GM19240 (cell line): ENCODE results near the gene ARL13A.
"Not testable (repeated sequence)": the region's sequence is repeated elsewhere in the genome, so short reads cannot be mapped to it uniquely, and the experiment has no call there.

Experiments
- DNase-seq: peaks from one replicate; pipeline ENCODE4 v3.0.0; 2011; ENCODE audit warnings: low spot score; ENCODE audit not compliant: insufficient read length

Gene ARL13A

GRCh38 chrX:100990139-100990538, 20.6 kb downstream of the ARL13A start:
- DNase-seq = no peak

- DNase-seq = no peak
These were observed 25.1 kb downstream of the ARL13A start for GRCh38 chrX:100994352-100995281.

- DNase-seq = no peak
These were observed 26.0 kb downstream of the ARL13A start for GRCh38 chrX:100995469-100995868.

DNA sequence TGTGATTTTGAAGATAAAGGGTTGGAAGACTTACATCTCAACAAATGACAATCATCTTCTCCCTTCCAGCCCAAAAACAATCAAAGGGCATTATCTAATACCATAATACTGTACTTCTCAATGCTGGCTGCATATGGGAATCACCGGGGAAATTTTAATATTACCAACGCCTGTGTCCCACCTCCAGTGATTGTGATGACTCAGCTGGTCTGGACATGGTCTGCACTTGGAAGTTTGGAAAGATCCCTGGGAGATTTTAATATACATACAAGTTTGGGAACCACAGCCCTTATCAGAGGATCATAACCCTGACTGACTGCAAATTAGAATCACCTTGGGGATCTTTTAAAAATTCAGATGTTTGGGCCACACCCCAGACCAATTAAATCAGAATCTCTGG, 29.9 kb downstream of the ARL13A start:
- no peak for DNase-seq

DNA sequence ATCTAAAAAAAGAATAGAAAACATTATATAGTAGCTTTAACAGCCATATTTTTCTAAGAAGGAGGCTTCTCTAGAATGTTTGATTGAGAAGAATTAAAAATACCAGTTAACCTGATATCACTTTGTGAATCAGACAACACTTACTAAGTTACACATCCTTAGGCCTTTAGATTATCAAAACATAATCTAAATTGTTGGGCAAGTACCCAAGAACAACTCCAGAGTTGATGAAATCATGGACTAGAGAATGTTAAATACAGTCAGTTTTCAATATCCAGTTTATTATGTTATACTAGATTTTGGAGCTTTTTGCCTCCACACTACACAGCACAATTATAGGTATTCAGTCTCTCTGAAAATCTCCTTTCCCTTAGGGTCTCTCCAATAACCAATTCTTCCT, 39.6 kb downstream of the ARL13A start:
- DNase-seq = no peak

- not testable (repeated sequence) for DNase-seq
These were observed 42.5 kb downstream of the ARL13A start for GRCh38 chrX:101012031-101012430.

DNA sequence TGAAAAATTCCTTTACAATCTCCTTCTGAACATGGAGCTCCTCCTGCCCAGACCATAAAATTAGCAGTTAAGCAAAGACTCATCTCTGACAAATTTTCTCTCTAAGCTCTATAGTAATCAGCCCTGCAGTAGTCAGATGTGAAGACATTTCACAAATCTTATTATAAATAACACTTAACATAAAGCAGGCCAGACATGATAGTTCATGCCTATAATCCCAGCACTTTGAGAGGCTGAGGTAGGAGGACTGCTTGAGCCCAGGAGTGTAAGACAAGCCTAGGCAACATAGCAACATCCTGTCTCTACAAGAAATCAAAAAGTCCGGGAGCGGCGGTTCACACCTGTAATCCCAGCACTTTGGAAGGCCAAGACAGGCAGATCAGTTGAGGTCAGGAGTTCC, 52.5 kb downstream of the ARL13A start:
- no peak for DNase-seq

GRCh38 chrX:101025126-101025525, 55.6 kb downstream of the ARL13A start:
- DNase-seq = no peak

DNA sequence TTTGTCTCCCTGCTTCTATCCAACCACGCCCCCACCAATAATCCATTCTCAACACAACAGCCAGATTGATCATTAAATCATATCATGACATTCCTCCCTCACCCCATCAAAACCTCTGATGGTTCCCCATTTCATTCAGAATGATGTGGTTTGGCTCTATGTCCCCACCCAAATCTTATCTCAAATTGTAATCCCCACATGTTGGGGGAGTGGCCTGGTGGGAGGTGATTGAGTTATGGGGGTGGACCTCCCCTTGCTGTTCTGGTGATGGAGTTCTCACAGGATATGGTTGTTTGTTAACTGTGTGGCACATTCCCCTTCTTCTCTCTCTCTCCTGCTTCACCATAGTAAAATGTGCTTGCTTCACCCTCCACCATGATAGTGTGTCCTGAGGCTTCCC, 59.1 kb downstream of the ARL13A start:
- DNase-seq = no peak

DNA sequence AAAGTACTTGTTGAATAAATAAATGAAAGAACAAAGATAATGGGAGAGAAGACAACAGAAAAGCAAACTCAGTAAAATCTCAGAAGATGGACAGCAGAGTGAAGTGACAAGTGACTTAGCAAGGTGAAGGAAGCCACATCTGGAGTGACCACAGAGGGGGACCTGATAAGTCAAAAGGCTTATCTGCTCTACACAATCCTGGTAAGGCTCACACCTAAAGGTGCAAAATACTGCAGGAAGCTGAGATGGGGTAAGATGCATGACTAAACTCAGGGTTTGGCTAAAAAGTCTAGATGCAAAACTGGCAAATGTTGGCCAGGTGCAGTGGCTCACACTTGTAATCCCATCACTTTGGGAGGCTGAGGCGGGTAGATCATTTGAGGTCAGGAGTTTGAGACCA, 60.2 kb downstream of the ARL13A start:
- no peak for DNase-seq

- no peak for DNase-seq
These were observed 67.7 kb downstream of the ARL13A start for GRCh38 chrX:101037231-101037630.

DNA sequence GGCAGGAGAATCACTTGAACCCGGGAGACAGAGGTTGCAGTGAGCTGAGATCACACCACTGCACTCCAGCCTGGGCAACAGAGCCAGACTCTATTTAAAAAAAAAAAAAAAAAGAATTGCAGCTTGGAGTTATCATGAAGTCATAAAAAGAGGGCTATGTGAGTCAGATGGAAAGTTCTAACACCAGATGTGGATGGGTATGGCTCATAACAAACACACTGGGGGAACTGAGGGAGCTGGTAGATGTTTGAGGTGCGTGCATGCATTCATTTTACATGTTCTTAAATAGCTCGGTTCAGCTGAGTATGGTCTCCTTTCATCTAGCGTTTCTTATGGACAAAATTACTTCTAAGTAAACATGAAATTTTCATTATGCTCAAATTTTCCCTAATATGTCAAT, 70.7 kb downstream of the ARL13A start:
- DNase-seq = no peak
